Calu3 (cell line): Measurements from ENCODE around the gene SLC16A14. TPM values are rescaled to one million over a fixed set of nuclear protein-coding genes. Genes with fewer than 3 reads are reported as not detected.

ENCODE experiments used
- BruUV-seq: library from RNA; stranded (reverse); fragments of 400-500 nt; replicated peaks from 2 replicates; lab custom pipeline; 2021; lab: Mats Ljungman, UMichigan
- CTCF ChIA-PET: fragments of 300-600 bp; sonication (Branson Sonifier 250); formaldehyde crosslinking; loops from one replicate; lab custom pipeline; 2022; ENCODE audit warnings: antibody characterized with exemption; lab: Charles Lee
- DNase-seq: peaks from one replicate; pipeline ENCODE4 v3.0.0; 2022
- H3K27ac Mint-ChIP-seq: one replicate; pipeline ENCODE4 v1.8.0; 2022; ENCODE audit warnings: mixed read lengths; ENCODE audit not compliant: unreplicated experiment
- H3K27me3 Mint-ChIP-seq: one replicate; pipeline ENCODE4 v1.8.0; 2022; ENCODE audit warnings: mixed read lengths; ENCODE audit not compliant: unreplicated experiment
- H3K36me3 Mint-ChIP-seq: one replicate; pipeline ENCODE4 v1.8.0; 2022; ENCODE audit warnings: mild to moderate bottlenecking, moderate library complexity, mixed read lengths; ENCODE audit not compliant: insufficient read depth, unreplicated experiment
- H3K4me1 Mint-ChIP-seq: one replicate; pipeline ENCODE4 v1.8.0; 2022; ENCODE audit warnings: mild to moderate bottlenecking, low read depth, mixed read lengths; ENCODE audit not compliant: unreplicated experiment
- H3K4me3 Mint-ChIP-seq: one replicate; pipeline ENCODE4 v1.8.0; 2022; ENCODE audit warnings: mild to moderate bottlenecking, low read depth, moderate library complexity, mixed read lengths; ENCODE audit not compliant: unreplicated experiment
- H3K9me3 Mint-ChIP-seq: one replicate; pipeline ENCODE4 v1.8.0; 2022; ENCODE audit warnings: low read depth, mixed read lengths; ENCODE audit not compliant: unreplicated experiment
- CTCF ChIP-seq: fragments of 200-600 bp; IDR thresholded peaks from one replicate; pipeline ENCODE4 v1.8.0; 2022; ENCODE audit warnings: antibody characterized with exemption; ENCODE audit not compliant: unreplicated experiment
- intact Hi-C: fragments of 100-400 bp; cut with micrococcal nuclease; formaldehyde crosslinking; loops from one replicate; pipeline ENCODE4 v1.10.0; 2022; ENCODE audit not compliant: unreplicated experiment
- total RNA-seq: library from RNA; stranded (reverse); gene quantifications from 2 replicates; pipeline ENCODE4 v1.2.3, GENCODE V29; 2022

SLC16A14 gene
- total RNA-seq, 1 experiment from 2014 or later = 5.5 TPM

DNA sequence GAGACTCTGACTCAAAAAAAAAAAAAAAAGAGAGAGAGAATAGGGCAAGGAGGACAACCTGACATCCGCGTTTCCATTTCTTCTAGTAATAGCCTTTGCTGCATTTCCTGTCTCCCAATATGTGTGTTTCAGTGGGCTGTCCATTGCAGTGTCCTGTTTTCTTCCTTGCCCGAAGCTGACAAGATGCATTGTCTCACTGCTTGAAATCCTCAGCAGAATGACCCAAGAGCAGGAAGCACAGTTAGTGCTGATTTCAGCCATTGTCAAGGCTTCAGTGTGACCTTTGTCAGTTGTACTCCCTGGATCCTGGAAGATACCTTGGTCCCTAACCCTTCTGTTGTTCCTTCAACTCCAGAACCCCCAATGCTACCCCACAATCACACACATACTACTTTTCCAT lies 71.2 kb downstream of the SLC16A14 start:
- Mint-ChIP-seq H3K4me1 (no peaks in the 10 kb centered on the region), H3K9me3 (no peaks in the 10 kb centered on the region), H3K36me3 (no peaks in the 10 kb centered on the region), H3K27ac (no peak overlapping the region), H3K27me3 (no peaks in the 10 kb centered on the region), H3K4me3 (no peak overlapping the region)
- TF ChIP-seq CTCF = no peak
- intact Hi-C loops = no loop called here
- DNase-seq = no peak
- BruUV-seq = no TSS peak
- CTCF ChIA-PET = no interaction called here

- TF ChIP-seq CTCF = no peak
- H3K4me3 Mint-ChIP-seq = no peak overlapping the region
- no TSS peak for BruUV-seq
- intact Hi-C loops = no loop called here
- no peaks in the 10 kb centered on the region for H3K9me3 Mint-ChIP-seq
- H3K4me1 Mint-ChIP-seq = no peaks in the 10 kb centered on the region
- no peak for DNase-seq
- H3K27me3 Mint-ChIP-seq = no peaks in the 10 kb centered on the region
- CTCF ChIA-PET = interaction anchor here (0.5 kb wide), 1 partner anchor 567 kb away, joined by 3 read pairs; no protein-coding TSS in a partner anchor
- no peaks in the 10 kb centered on the region for H3K36me3 Mint-ChIP-seq
- no peak overlapping the region for H3K27ac Mint-ChIP-seq
Observed at GRCh38 chr2:229996320-229996719, 72.4 kb downstream of the SLC16A14 start.

GRCh38 chr2:229993236-229993635 lies 75.5 kb downstream of the SLC16A14 start:
- no peaks in the 10 kb centered on the region for H3K36me3 Mint-ChIP-seq
- CTCF ChIA-PET = no interaction called here

More at GRCh38 chr2:229993236-229993635, 75.5 kb downstream of the SLC16A14 start:
- no peak overlapping the region for H3K4me3 Mint-ChIP-seq
- no TSS peak for BruUV-seq
- H3K27ac Mint-ChIP-seq = no peak overlapping the region
- no peak for TF ChIP-seq CTCF
- intact Hi-C loops = no loop called here
- DNase-seq = no peak
- no peaks in the 10 kb centered on the region for H3K9me3 Mint-ChIP-seq
- H3K27me3 Mint-ChIP-seq = no peaks in the 10 kb centered on the region
- H3K4me1 Mint-ChIP-seq = no peaks in the 10 kb centered on the region

Other genes with a start within 250 kb of the SLC16A14 start
- 247 and 252 TPM in 2 replicates for gene TRIP12, start 146.9 kb downstream of the SLC16A14 start, total RNA-seq
- 0.42 and 0.83 TPM in 2 replicates for gene FBXO36, start 146.4 kb downstream of the SLC16A14 start, total RNA-seq
- 56.7 and 107 TPM in 2 replicates for gene SP110, start 151.1 kb upstream of the SLC16A14 start, total RNA-seq
- gene SP140, start 156.8 kb upstream of the SLC16A14 start, total RNA-seq = 10.9 and 13.0 TPM in 2 replicates